Mucosa of descending colon (tissue), 3 donors: Measurements from ENCODE around the gene CLSTN2. TPM values are rescaled to one million over a fixed set of nuclear protein-coding genes. Genes with fewer than 3 reads are reported as not detected.

ENCODE experiments used
- ATAC-seq: fragments of 200-7000 bp; cut with Tn5 transposase; one replicate; pipeline ENCODE4 v1.9.1; 2020; ENCODE audit warnings: mild to moderate bottlenecking, moderate library complexity
- DNase-seq, 3 donors: peaks; one replicate each; pipeline ENCODE4 v3.0.0-alpha.2; 2020
- H3K36me3 ChIP-seq: fragments of 200-600 bp; one replicate; pipeline ENCODE4 v1.8.0; 2021; ENCODE audit warnings: low read depth, mild to moderate bottlenecking
- H3K4me1 ChIP-seq: fragments of 200-600 bp; one replicate; pipeline ENCODE4 v1.8.0; 2021; ENCODE audit warnings: low read depth, mild to moderate bottlenecking
- H3K4me3 ChIP-seq: fragments of 200-600 bp; one replicate; pipeline ENCODE4 v1.8.0; 2021; ENCODE audit warnings: mild to moderate bottlenecking
- H3K9me3 ChIP-seq: fragments of 200-600 bp; one replicate; pipeline ENCODE4 v1.8.0; 2021; ENCODE audit warnings: mild to moderate bottlenecking
- CTCF ChIP-seq: fragments of 200-600 bp; IDR thresholded peaks from one replicate; pipeline ENCODE4 v1.8.0; 2022; ENCODE audit warnings: antibody characterized with exemption, mild to moderate bottlenecking
- intact Hi-C, 2 donors: fragments of 100-400 bp; cut with DNase I in 1 of 2; cut with micrococcal nuclease in 1 of 2; formaldehyde crosslinking; loops; one replicate each; pipeline versions ENCODE4 v1.11.0 to v1.11.1; 2022; cut with DNase I, micrococcal nuclease
- total RNA-seq, 3 donors: library from RNA; stranded (reverse); fragmentation: NEBNext Ultra II Directional in 2 of 3; extraction: Animal tissue kit (Norgen Biotek cat#: 25700) in 2 of 3; gene quantifications; one replicate each; pipeline versions ENCODE4 v1.2.1 to v1.2.4, GENCODE V29; 2021 to 2023
- donor health status: DM: no; HTN: no; CAD: no; lungs with moderate emphysema.
- donor health status: DM: no; HTN: no; CAD: no.
- donor health status: DM: no; HTN: yes; CAD: no.

CLSTN2 gene
- total RNA-seq, 3 donors from 2014 or later, result 0.90 to 5.3 (median 2.5) TPM

- H3K9me3 ChIP-seq, result no peaks in the 10 kb centered on the region
- intact Hi-C loops, result no loop called here
- TF ChIP-seq CTCF, result no peak
- no peaks in the 10 kb centered on the region for H3K4me1 ChIP-seq
- H3K36me3 ChIP-seq, result no peaks in the 10 kb centered on the region
- DNase-seq (no peak), ATAC-seq (no peak)
- no peak overlapping the region for H3K4me3 ChIP-seq
Observed at GRCh38 chr3:140529558-140529957, 594.6 kb downstream of the CLSTN2 start.

DNA sequence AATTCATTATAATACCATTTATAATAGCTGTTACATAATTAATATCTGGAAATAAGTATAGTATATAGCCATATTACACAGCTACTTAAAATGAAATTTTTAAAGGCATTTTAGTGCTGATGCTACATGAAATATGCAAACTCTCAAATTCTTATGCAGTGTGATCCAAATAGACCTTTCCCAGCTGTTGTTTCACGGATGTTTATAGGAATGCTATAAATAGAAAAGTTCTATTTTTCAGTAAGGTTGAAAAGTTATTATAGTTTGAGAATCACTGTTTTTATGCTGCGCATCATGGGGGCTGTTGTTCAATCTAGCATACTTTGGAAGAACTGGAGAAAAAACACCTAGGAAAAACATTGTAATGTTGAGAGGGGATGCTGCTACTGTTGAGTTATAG lies 595.1 kb downstream of the CLSTN2 start:
- intact Hi-C loops, result no loop called here
- TF ChIP-seq CTCF, result no peak
- no peaks in the 10 kb centered on the region for H3K36me3 ChIP-seq
- no peak for DNase-seq
- no peaks in the 10 kb centered on the region for H3K4me1 ChIP-seq
- H3K9me3 ChIP-seq, result no peaks in the 10 kb centered on the region
- no peak overlapping the region for H3K4me3 ChIP-seq
- no peak for ATAC-seq

DNA sequence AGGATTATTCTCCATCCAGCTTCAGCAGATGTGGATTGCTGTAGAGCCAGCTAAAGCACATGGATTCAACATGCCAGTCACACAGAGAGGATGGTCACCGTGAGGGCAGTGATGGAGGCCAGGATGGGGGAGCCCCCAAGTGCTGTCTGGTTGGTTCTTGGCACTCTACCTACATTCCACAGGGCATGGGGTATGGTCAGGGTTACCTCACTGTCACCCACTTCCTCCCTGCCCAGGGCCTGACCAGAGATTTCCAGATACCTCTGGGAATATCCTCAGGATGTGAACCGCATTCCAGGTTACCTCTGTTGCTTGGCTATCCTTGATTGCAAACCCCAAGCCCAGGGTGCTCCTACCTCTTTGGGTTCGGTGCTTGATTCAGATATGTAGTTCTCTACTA lies 595.6 kb downstream of the CLSTN2 start:
- no peaks in the 10 kb centered on the region for H3K9me3 ChIP-seq
- ATAC-seq (no peak), DNase-seq (no peak)
- intact Hi-C loops, result no loop called here
- no peak overlapping the region for H3K4me3 ChIP-seq
- H3K36me3 ChIP-seq, result no peaks in the 10 kb centered on the region
- no peaks in the 10 kb centered on the region for H3K4me1 ChIP-seq
- no peak for TF ChIP-seq CTCF

DNA sequence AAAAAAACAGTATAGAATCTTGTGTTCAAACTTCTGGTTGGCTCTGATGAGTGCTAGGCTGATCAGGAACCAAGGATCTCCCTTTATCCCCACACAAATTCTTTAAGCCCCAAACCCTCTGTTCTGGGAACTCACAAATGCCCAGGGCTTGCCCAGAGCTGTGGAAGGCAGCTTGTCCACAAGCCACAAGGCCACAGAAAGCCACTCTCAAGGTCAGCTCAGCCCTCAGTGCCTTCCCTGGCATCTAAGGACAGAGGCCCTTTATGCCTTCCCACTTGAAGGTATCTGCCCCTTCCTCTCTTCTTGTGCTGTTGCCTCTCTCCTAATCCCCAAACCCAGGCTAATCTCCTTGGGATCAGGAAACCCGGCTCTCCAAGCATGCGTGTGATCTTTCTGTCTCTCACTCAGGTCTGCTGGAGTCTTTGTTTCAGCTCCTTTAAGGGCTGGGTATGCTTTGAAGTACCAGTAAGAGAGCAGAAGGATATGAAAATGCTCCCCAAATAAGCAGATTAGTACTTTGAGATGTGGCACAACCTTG lies 597.9 kb downstream of the CLSTN2 start:
- no peak for TF ChIP-seq CTCF
- Histone ChIP-seq H3K9me3 (no peaks in the 10 kb centered on the region), H3K4me1 (no peaks in the 10 kb centered on the region), H3K36me3 (no peaks in the 10 kb centered on the region), H3K4me3 (no peak overlapping the region)
- intact Hi-C loops, result no loop called here
- DNase-seq (no peak), ATAC-seq (no peak)

- Histone ChIP-seq H3K4me1 (no peaks in the 10 kb centered on the region), H3K36me3 (no peaks in the 10 kb centered on the region), H3K4me3 (no peak overlapping the region), H3K9me3 (no peaks in the 10 kb centered on the region)
- TF ChIP-seq CTCF, result no peak
- intact Hi-C loops, result no loop called here
- DNase-seq (no peak), ATAC-seq (no peak)
Observed at GRCh38 chr3:140536926-140537726, 602.1 kb downstream of the CLSTN2 start.
